AG04449 (cell line): ENCODE results near the gene LRP1-AS.

Source experiments
- CTCF ChIA-PET: fragments of 350-600 bp; formaldehyde crosslinking; extraction: SDS; loops from one replicate; lab custom pipeline; 2021; ENCODE audit warnings: antibody characterized with exemption; lab: Yijun Ruan, JAX
- POLR2A ChIA-PET: fragments of 400-600, 350-600 bp; formaldehyde crosslinking; extraction: SDS; loops from one replicate; lab custom pipeline; 2020; ENCODE audit warnings: antibody characterized with exemption, inconsistent platforms; lab: Yijun Ruan, JAX
- DNase-seq: peaks from one replicate; pipeline ENCODE4 v3.0.0-alpha.2; 2010; ENCODE audit warnings: low read depth, low spot score
- H3K4me3 ChIP-seq: 2 replicates; pipeline ENCODE4 v1.5.1; 2011; ENCODE audit warnings: low read depth, mild to moderate bottlenecking, control low read depth, low read length
- TF ChIP-seq, protein P1 (sequence below): IDR thresholded peaks from one replicate; pipeline ENCODE4 v1.5.1; 2011; ENCODE audit warnings: mild to moderate bottlenecking, moderate library complexity, low read length, control low read depth, inconsistent platforms; ENCODE audit not compliant: insufficient read depth; ENCODE audit errors: missing control alignments

The LRP1-AS gene

DNA sequence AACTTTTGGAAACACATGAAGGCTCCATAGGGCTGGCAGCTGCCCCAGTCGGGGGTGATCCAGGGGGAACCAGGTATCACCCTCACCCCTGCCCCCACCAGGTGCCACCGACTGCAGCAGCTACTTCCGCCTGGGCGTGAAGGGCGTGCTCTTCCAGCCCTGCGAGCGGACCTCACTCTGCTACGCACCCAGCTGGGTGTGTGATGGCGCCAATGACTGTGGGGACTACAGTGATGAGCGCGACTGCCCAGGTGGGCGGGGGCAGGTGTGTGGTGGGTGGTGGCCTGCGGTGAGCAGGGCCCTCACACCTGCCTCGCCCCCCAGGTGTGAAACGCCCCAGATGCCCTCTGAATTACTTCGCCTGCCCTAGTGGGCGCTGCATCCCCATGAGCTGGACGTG lies 46.8 kb upstream of the LRP1-AS start:
- H3K4me3 ChIP-seq = no peak overlapping the region
- TF ChIP-seq, protein P1, sequence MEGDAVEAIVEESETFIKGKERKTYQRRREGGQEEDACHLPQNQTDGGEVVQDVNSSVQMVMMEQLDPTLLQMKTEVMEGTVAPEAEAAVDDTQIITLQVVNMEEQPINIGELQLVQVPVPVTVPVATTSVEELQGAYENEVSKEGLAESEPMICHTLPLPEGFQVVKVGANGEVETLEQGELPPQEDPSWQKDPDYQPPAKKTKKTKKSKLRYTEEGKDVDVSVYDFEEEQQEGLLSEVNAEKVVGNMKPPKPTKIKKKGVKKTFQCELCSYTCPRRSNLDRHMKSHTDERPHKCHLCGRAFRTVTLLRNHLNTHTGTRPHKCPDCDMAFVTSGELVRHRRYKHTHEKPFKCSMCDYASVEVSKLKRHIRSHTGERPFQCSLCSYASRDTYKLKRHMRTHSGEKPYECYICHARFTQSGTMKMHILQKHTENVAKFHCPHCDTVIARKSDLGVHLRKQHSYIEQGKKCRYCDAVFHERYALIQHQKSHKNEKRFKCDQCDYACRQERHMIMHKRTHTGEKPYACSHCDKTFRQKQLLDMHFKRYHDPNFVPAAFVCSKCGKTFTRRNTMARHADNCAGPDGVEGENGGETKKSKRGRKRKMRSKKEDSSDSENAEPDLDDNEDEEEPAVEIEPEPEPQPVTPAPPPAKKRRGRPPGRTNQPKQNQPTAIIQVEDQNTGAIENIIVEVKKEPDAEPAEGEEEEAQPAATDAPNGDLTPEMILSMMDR = no peak
- DNase-seq = no peak
- ChIA-PET CTCF (interaction anchor here (1.2 to 3.4 kb wide), 4 partner anchors 19 to 70 kb away, joined by 3 to 20 read pairs (median 8); no protein-coding TSS in a partner anchor), POLR2A (interaction anchor here (1.1 kb wide), 1 partner anchor 8 kb away, joined by 3 read pairs; no protein-coding TSS in a partner anchor)

DNA sequence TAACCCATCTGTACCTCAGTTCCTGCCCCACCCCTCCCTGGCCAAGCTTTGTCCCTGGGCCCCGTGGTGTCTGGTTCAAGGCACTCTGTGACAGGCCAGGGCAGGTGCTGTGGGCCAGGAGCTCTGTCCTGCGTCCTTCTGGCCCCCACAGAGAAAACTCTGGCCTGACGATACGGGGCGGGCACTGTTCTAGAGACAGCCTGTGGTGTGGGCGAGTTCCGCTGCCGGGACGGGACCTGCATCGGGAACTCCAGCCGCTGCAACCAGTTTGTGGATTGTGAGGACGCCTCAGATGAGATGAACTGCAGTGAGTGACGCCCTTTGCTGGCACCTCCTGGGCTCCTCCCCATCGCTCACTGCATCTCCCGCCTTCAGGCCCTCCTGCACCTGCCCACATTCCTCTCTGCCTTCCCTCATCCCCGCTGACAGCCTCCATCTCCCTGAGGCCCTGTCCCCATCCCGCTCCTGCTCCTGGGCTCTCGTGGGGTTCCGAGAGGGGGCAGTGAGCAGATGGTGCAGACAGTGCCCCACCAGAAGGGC lies 46.4 kb upstream of the LRP1-AS start:
- ChIA-PET POLR2A (interaction anchor here (1.1 kb wide), 1 partner anchor 8 kb away, joined by 3 read pairs; no protein-coding TSS in a partner anchor), CTCF (interaction anchor here (1.2 to 3.4 kb wide), 5 partner anchors 14 to 70 kb away, joined by 3 to 20 read pairs (median 4); no protein-coding TSS in a partner anchor)
- no peak overlapping the region for H3K4me3 ChIP-seq
- TF ChIP-seq, protein P1 = no peak
- DNase-seq = no peak

DNA sequence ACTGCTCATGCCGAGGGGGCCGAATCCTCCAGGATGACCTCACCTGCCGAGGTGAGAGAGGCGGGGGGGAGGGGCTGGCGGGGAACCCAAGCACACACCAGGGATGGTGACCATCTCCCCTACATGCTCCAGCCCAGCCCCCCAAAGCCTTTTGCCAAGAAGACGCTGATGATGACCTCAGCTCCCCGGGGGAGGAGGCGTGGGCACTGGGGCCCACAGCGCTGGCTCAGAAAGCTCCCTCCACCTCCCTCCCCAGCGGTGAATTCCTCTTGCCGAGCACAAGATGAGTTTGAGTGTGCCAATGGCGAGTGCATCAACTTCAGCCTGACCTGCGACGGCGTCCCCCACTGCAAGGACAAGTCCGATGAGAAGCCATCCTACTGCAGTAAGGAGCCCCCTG lies 45.5 kb upstream of the LRP1-AS start:
- DNase-seq = no peak
- TF ChIP-seq, protein P1 = no peak
- POLR2A ChIA-PET = no interaction called here
- no peak overlapping the region for H3K4me3 ChIP-seq
- CTCF ChIA-PET = interaction anchor here (1.2 to 3.4 kb wide), 5 partner anchors 13 to 69 kb away, joined by 4 to 20 read pairs (median 4); no protein-coding TSS in a partner anchor

DNA sequence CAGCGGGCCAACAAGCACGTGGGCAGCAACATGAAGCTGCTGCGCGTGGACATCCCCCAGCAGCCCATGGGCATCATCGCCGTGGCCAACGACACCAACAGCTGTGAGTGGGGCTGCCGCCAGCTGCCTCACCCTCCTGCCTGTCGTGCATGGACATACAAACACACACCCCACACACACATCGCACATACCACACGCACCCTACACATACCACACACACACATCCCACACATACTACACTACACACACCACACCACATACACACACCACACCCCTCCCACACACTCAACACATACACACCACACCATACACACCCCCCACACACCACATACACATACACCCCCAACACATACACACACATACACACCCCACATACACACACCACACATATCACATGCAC lies 44.0 kb upstream of the LRP1-AS start:
- CTCF ChIA-PET = interaction anchor here (1.1 to 26.2 kb wide), 4 partner anchors 15 to 80 kb away, joined by 3 to 874 read pairs (median 4); partner anchors contain the start of gene LRP1
- TF ChIP-seq, protein P1 = no peak
- no peak for DNase-seq
- H3K4me3 ChIP-seq = no peak overlapping the region
- POLR2A ChIA-PET = interaction anchor here (1.6 kb wide), 1 partner anchor 98 kb away, joined by 5 read pairs; no protein-coding TSS in a partner anchor

DNA sequence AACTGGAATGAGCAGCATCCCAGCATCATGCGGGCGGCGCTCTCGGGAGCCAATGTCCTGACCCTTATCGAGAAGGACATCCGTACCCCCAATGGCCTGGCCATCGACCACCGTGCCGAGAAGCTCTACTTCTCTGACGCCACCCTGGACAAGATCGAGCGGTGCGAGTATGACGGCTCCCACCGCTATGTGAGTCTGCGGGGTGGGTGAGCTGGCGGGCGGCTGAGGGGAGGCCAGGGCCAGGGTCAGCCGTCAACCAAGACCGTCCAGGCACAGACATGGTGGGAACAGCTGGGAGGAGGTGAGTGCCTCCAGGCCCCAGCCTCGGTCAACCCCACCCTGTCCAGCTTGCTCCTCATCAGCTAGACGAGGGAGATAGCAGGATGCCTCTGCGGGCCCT lies 43.4 kb upstream of the LRP1-AS start:
- TF ChIP-seq, protein P1 = no peak
- ChIA-PET CTCF (interaction anchor here (1.1 to 26.2 kb wide), 4 partner anchors 10 to 79 kb away, joined by 3 to 874 read pairs (median 6); partner anchors contain the start of gene LRP1), POLR2A (interaction anchor here (1.6 kb wide), 1 partner anchor 98 kb away, joined by 5 read pairs; no protein-coding TSS in a partner anchor)
- DNase-seq = no peak
- no peak overlapping the region for H3K4me3 ChIP-seq

DNA sequence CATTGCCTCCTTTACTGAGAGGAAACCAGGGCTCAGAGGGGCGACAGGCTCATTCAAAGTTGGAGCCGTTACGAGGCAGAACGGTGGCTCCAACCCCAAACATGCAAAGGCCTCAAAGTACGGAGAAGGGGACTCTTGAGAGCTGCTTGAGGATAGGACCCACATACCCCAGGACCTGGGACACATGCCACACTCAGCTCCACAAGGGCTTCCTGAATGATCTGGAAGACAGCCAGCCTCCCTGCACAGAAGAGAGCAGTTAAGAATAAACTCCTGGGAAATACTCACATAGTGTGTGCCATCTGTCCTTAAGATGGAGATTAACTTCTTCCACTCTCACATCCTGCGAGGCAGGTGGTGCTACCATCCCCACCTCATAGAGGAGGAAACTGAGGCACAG lies 42.6 kb upstream of the LRP1-AS start:
- H3K4me3 ChIP-seq = no peak overlapping the region
- POLR2A ChIA-PET = interaction anchor here (1.6 kb wide), 1 partner anchor 97 kb away, joined by 5 read pairs; no protein-coding TSS in a partner anchor
- CTCF ChIA-PET = interaction anchor here (1.1 to 26.2 kb wide), 5 partner anchors 9 to 78 kb away, joined by 3 to 874 read pairs (median 6); partner anchors contain the start of gene LRP1
- no peak for DNase-seq
- TF ChIP-seq, protein P1 = no peak
